HepG2 (cell line): Measurements from ENCODE around the gene ARPP19. TPM values are rescaled to one million over a fixed set of nuclear protein-coding genes. Genes with fewer than 3 reads are reported as not detected.

Experiments
- ASH2L ChIP-seq: fragments of 300-600, 200-600 bp; sonication (generic); IDR thresholded peaks from 2 replicates; pipeline ENCODE4 v1.7.0; 2017; ENCODE audit warnings: low read depth, mild to moderate bottlenecking, moderate library complexity, mixed read lengths, low read length; ENCODE audit not compliant: insufficient read length
- BCL3 ChIP-seq: sonication (generic); formaldehyde crosslinking; IDR thresholded peaks from 2 replicates; pipeline ENCODE4 v1.5.1; 2020; ENCODE audit warnings: mild to moderate bottlenecking, missing genetic modification reagents, moderate library complexity
- CBFB ChIP-seq: sonication (generic); formaldehyde crosslinking; IDR thresholded peaks from 2 replicates; pipeline ENCODE4 v1.4.0; 2020; ENCODE audit warnings: missing genetic modification reagents
- EP300 ChIP-seq, 3 experiments: sonication (generic) in 1 of 3; formaldehyde crosslinking in 1 of 3; IDR thresholded peaks; 2 replicates each; pipeline versions ENCODE4 v1.5.1 to v1.6.1; 2011 to 2020; ENCODE audit warnings: low read depth in 2 of 3, low read length in 2 of 3, borderline replicate concordance in 1 of 3, improper control_type of control experiment in 1 of 3, mild to moderate bottlenecking in 1 of 3, missing genetic modification reagents in 1 of 3, moderate library complexity in 1 of 3
- FOXJ3 ChIP-seq: sonication (generic); formaldehyde crosslinking; IDR thresholded peaks from 2 replicates; pipeline ENCODE4 v1.4.0; 2020; ENCODE audit warnings: missing genetic modification reagents, mild to moderate bottlenecking, borderline replicate concordance
- HNF1B ChIP-seq: sonication (generic); formaldehyde crosslinking; IDR thresholded peaks from 2 replicates; pipeline ENCODE4 v1.5.1; 2020; ENCODE audit warnings: mild to moderate bottlenecking, moderate library complexity, missing genetic modification reagents
- HNRNPK ChIP-seq: fragments of 200-400 bp; formaldehyde crosslinking; IDR thresholded peaks from 2 replicates; pipeline ENCODE4 v1.6.1; 2018; ENCODE audit warnings: low read length, low read depth, moderate library complexity, mild to moderate bottlenecking; ENCODE audit not compliant: poor library complexity, severe bottlenecking
- IRF2 ChIP-seq: IDR thresholded peaks from 2 replicates; pipeline ENCODE4 v1.6.1; 2018; ENCODE audit warnings: missing genetic modification reagents, missing compliant biosample characterization
- MED13 ChIP-seq: sonication (generic); formaldehyde crosslinking; IDR thresholded peaks from 2 replicates; pipeline ENCODE4 v1.5.0; 2020; ENCODE audit warnings: missing genetic modification reagents
- MEIS2 ChIP-seq: sonication (generic); formaldehyde crosslinking; IDR thresholded peaks from 2 replicates; pipeline ENCODE4 v1.9.0; 2021; ENCODE audit warnings: mild to moderate bottlenecking, missing genetic modification reagents
- PITX1 ChIP-seq: sonication (generic); formaldehyde crosslinking; IDR thresholded peaks from 2 replicates; pipeline ENCODE4 v1.5.1; 2020; ENCODE audit warnings: mild to moderate bottlenecking, missing genetic modification reagents
- POLR2A ChIP-seq, 2 experiments: IDR thresholded peaks; 2 replicates each; pipeline ENCODE4 v1.6.1; 2011; ENCODE audit warnings: low read depth in 2 of 2, low read length in 2 of 2, mild to moderate bottlenecking in 1 of 2, moderate library complexity in 1 of 2; ENCODE audit not compliant: insufficient read depth in 1 of 2
- POLR2G ChIP-seq: fragments of 200-400 bp; formaldehyde crosslinking; IDR thresholded peaks from 2 replicates; pipeline ENCODE4 v1.6.1; 2018; ENCODE audit warnings: mild to moderate bottlenecking, low read depth, low read length, moderate library complexity
- RBAK ChIP-seq: sonication (generic); formaldehyde crosslinking; IDR thresholded peaks from 2 replicates; pipeline ENCODE4 v1.5.1; 2020; ENCODE audit warnings: mild to moderate bottlenecking, missing genetic modification reagents
- SALL1 ChIP-seq: sonication (generic); formaldehyde crosslinking; IDR thresholded peaks from 2 replicates; pipeline ENCODE4 v1.8.0; 2022; ENCODE audit warnings: mild to moderate bottlenecking, missing genetic modification reagents
- SCMH1 ChIP-seq: sonication (generic); formaldehyde crosslinking; IDR thresholded peaks from 2 replicates; pipeline ENCODE4 v1.9.0; 2021; ENCODE audit warnings: missing genetic modification reagents, mild to moderate bottlenecking, borderline replicate concordance
- SIN3A ChIP-seq: IDR thresholded peaks from 2 replicates; pipeline ENCODE4 v1.6.1; 2011; ENCODE audit warnings: low read depth, mild to moderate bottlenecking, control low read depth, low read length, borderline replicate concordance
- TRAFD1 ChIP-seq: sonication (generic); formaldehyde crosslinking; IDR thresholded peaks from 2 replicates; pipeline ENCODE4 v1.5.1; 2020; ENCODE audit warnings: missing genetic modification reagents, mild to moderate bottlenecking, borderline replicate concordance
- ZNF263 ChIP-seq: sonication (generic); formaldehyde crosslinking; IDR thresholded peaks from 2 replicates; pipeline ENCODE4 v1.4.0; 2020; ENCODE audit warnings: missing genetic modification reagents
- ZNF557 ChIP-seq: sonication (generic); formaldehyde crosslinking; IDR thresholded peaks from 2 replicates; pipeline ENCODE4 v1.4.0; 2020; ENCODE audit warnings: missing genetic modification reagents
- ZNF614 ChIP-seq: IDR thresholded peaks from 2 replicates; pipeline ENCODE4 v1.6.1; 2018; ENCODE audit warnings: missing biosample characterization, missing genetic modification reagents, inconsistent platforms, borderline replicate concordance
- polyA plus RNA-seq, 8 experiments: library from polyadenylated mRNA; depleted of rRNA in 3 of 8; stranded (reverse) in 7 of 8; unstranded in 1 of 8; fragments of >200 nt; fragmentation: Illumina TruSeq in 4 of 8; extraction: Trizol in 4 of 8; gene quantifications; 2 replicates each; pipeline versions ENCODE4 v1.2.1 to v1.2.3, GENCODE V29; 2011 to 2016; ENCODE audit warnings: low read depth in 4 of 8, missing spikeins in 1 of 8, mixed read lengths in 1 of 8; ENCODE audit not compliant: insufficient read depth in 1 of 8
- total RNA-seq, 5 experiments: library from RNA; depleted of rRNA; stranded (reverse); fragments of >200 nt; fragmentation: Illumina TruSeq; extraction: Trizol; gene quantifications; 2 replicates each; pipeline ENCODE4 v1.2.3, GENCODE V29; 2016; ENCODE audit warnings: low read depth in 1 of 5
- TF ChIP-seq, protein P1 (sequence below): sonication (generic); formaldehyde crosslinking; conservative IDR thresholded peaks from 2 replicates; pipeline ENCODE4 v1.5.0; 2020; ENCODE audit warnings: missing genetic modification reagents

The ARPP19 gene
- total and polyA plus RNA-seq, 2 of the 13 experiments (the other 11 are each of a cell fraction or from before 2014, with no cell fraction given): 70.8 to 123 TPM

- TF ChIP-seq MED13 (peak; percentile 89), CBFB (CRISPR knock-in tag) (peak; percentile 82), FOXJ3 (peak; percentile 52; the same call in 1 of the 2 replicates), IRF2 (CRISPR knock-in tag) (peak; percentile 97), ZNF263 (CRISPR knock-in tag) (peak; percentile 91), TRAFD1 (CRISPR knock-in tag) (no peak), HNF1B (CRISPR knock-in tag) (peak; percentile 65), SALL1 (peak; percentile 95), POLR2A (IDR thresholded peaks at IDR 0.05; ENCODE audit: insufficient read depth in 1 of 2, low read depth in 2 of 2, low read length in 2 of 2) (peak; percentile 68 to 69), ASH2L (peak; percentile 95), ZNF557 (CRISPR knock-in tag) (0 out of 2 replicates have a peak, but pooled peaks have one; percentile 70), HNRNPK (peak; percentile 89), MEIS2 (CRISPR knock-in tag) (peak; percentile 86), PITX1 (peak; percentile 51; the same call in 1 of the 2 replicates), BCL3 (CRISPR knock-in tag) (peak; percentile 80; the same call in 1 of the 2 replicates), EP300 (IDR thresholded peaks at IDR 0.05; ENCODE audit: low read depth in 2 of 2, low read length in 2 of 2) (peak in 1 of 2 experiments; percentile 60; a peak in 1 of 4 replicates), EP300 (CRISPR knock-in tag; IDR thresholded peaks at IDR 0.05; ENCODE audit: borderline replicate concordance) (0 out of 2 replicates have a peak, but pooled peaks have one; percentile 25), SIN3A (peak; percentile 57; the same call in 1 of the 2 replicates), RBAK (CRISPR knock-in tag) (no peak), SCMH1 (CRISPR knock-in tag) (no peak), ZNF614 (CRISPR knock-in tag) (peak; percentile 86; the same call in 1 of the 2 replicates), POLR2G (peak; percentile 82)
- TF ChIP-seq, protein P1, sequence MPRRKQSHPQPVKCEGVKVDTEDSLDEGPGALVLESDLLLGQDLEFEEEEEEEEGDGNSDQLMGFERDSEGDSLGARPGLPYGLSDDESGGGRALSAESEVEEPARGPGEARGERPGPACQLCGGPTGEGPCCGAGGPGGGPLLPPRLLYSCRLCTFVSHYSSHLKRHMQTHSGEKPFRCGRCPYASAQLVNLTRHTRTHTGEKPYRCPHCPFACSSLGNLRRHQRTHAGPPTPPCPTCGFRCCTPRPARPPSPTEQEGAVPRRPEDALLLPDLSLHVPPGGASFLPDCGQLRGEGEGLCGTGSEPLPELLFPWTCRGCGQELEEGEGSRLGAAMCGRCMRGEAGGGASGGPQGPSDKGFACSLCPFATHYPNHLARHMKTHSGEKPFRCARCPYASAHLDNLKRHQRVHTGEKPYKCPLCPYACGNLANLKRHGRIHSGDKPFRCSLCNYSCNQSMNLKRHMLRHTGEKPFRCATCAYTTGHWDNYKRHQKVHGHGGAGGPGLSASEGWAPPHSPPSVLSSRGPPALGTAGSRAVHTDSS: 0 out of 2 replicates have a peak, but pooled peaks have one; percentile 40
Observed at GRCh38 chr15:52568601-52569585, at the start of gene ARPP19 (continued).
